ENCODE data around the gene SLC7A7.

- no peak for TF ChIP-seq CTCF (conservative IDR thresholded peaks at IDR 0.05; ENCODE audit: low read length)
- no peak for TF ChIP-seq EZH2phosphoT487 (IDR thresholded peaks at IDR 0.05; ENCODE audit: borderline replicate concordance)
Measured at GRCh38 chr14:22740020-22740419, 75.2 kb downstream of the SLC7A7 start.

All from Loucy (cell line).